ENCODE measurements around the gene TEPSIN. TPM values are rescaled to one million over a fixed set of nuclear protein-coding genes. Genes with fewer than 3 reads are reported as not detected.

The TEPSIN gene
- total and polyA plus RNA-seq, 2 of the 8 experiments (the other 6 are each of a cell fraction or from before 2014, with no cell fraction given): 22.9 to 28.0 TPM

GRCh38 chr17:81237591-81238489, 1.0 kb downstream of the TEPSIN start (continued):
- TF ChIP-seq, protein P1, sequence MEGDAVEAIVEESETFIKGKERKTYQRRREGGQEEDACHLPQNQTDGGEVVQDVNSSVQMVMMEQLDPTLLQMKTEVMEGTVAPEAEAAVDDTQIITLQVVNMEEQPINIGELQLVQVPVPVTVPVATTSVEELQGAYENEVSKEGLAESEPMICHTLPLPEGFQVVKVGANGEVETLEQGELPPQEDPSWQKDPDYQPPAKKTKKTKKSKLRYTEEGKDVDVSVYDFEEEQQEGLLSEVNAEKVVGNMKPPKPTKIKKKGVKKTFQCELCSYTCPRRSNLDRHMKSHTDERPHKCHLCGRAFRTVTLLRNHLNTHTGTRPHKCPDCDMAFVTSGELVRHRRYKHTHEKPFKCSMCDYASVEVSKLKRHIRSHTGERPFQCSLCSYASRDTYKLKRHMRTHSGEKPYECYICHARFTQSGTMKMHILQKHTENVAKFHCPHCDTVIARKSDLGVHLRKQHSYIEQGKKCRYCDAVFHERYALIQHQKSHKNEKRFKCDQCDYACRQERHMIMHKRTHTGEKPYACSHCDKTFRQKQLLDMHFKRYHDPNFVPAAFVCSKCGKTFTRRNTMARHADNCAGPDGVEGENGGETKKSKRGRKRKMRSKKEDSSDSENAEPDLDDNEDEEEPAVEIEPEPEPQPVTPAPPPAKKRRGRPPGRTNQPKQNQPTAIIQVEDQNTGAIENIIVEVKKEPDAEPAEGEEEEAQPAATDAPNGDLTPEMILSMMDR (IDR thresholded peaks at IDR 0.05; ENCODE audit: control extremely low read depth in 1 of 3, insufficient read depth in 1 of 3, low read depth in 1 of 3, low read length in 3 of 3): no peak
- TF ChIP-seq FOSL1 (IDR thresholded peaks at IDR 0.05; ENCODE audit: insufficient read depth, low read depth, low read length) (no peak), CTBP2 (IDR thresholded peaks at IDR 0.05; ENCODE audit: borderline replicate concordance, insufficient read depth, insufficient read length, low read length) (no peak), HDAC2 (IDR thresholded peaks at IDR 0.05; ENCODE audit: borderline replicate concordance in 1 of 2, low read depth in 2 of 2, low read length in 2 of 2) (no peak), SIX5 (IDR thresholded peaks at IDR 0.05; ENCODE audit: low read depth, low read length) (no peak), PHF8 (conservative IDR thresholded peaks at IDR 0.05; ENCODE audit: low read depth, low read length) (no peak), ASH2L (IDR thresholded peaks at IDR 0.05; ENCODE audit: low read length) (no peak), BACH1 (IDR thresholded peaks at IDR 0.05; ENCODE audit: low read length) (no peak), BCL11A (IDR thresholded peaks at IDR 0.05; ENCODE audit: low read depth in 2 of 2, low read length in 2 of 2) (no peak), MAX (IDR thresholded peaks at IDR 0.05) (no peak), SP4 (IDR thresholded peaks at IDR 0.05; ENCODE audit: low read length) (no peak)

Data from H1 (cell line).